Measurements from ENCODE around the gene PSME2.

DNA sequence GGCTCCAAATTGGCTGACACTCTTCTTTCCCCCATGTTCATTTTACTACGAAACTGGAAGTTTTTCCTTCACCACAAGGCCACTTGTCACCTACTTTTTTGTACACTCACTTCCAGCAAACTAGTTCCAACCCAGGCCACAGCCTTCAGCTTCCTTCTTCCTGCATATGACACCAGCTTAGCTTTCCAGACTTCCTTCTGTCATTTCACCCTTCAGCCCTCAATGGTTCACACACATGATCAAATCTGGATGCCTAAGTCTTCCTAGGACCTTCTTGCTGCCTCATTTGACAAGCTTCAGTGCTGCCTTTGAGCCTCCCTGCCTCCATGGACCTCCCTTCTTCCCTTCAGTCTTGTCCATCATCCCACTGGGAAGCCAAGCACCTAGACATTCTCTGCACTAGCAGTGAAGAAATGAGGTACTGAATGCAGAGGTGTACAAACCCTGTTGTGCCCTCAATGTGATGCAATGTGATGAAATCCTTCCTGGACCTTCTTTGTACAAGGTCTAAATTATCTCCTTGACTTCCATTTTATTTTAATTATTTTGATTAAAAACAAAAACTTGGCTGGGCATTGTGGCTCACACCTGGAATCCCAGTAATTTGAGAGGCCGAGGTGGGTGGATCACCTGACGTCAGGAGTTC is 21.2 kb upstream of the PSME2 start:
- TF ChIP-seq CTCF (optimal IDR thresholded peaks at IDR 0.05 in 1 of 3, IDR thresholded peaks at IDR 0.05 in 1 of 3, conservative IDR thresholded peaks at IDR 0.05 in 1 of 3; ENCODE audit: extremely low read depth in 1 of 3, insufficient read depth in 2 of 3, low read length in 3 of 3) (no peak), EZH2 (IDR thresholded peaks at IDR 0.05; ENCODE audit: low read length) (no peak)
